Stimulated activated CD8-positive, alpha-beta memory T cell treated with anti-CD3 and anti-CD28 coated beads, Interleukin-4, amount 100 ng/mL, for 24 hours (primary cell): ENCODE measurements around the gene NUP37.
"Not testable (repeated sequence)": the region's sequence is repeated elsewhere in the genome, so short reads cannot be mapped to it uniquely, and the experiment has no call there.

ENCODE experiments used
- DNase-seq: peaks from one replicate; pipeline ENCODE4 v3.0.0-alpha.2; 2020; ENCODE audit warnings: low read depth

Gene NUP37

DNA sequence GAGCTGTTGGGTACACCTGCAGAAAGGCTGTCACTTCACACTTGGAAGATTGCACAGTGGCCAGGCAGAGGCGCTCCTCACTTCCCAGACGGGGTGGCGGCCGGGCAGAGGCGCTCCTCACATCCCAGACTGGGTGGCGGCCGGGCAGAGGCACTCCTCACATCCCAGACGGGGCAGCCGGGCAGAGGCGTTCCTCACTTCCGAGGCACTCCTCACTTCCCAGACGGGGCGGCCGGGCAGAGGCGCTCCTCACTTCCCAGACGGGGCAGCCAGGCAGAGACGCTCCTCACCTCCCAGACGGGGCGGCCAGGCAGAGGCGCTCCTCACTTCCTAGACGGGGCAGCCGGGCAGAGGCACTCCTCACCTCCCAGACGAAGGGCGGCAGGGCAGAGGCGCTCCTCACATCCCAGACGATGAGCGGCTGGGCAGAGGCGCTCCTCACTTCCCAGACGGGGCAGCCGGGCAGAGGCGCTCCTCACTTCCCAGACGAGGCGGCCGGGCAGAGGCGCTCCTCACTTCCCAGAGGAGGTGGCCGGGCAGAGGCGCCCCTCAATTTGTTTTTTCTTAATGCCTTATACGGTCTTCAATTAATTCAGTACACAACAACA, 30.6 kb downstream of the NUP37 start:
- DNase-seq: not testable (repeated sequence)

- no peak for DNase-seq
Measured at GRCh38 chr12:102080842-102081241, 39.1 kb downstream of the NUP37 start.

GRCh38 chr12:102072092-102072491, 47.8 kb downstream of the NUP37 start:
- not testable (repeated sequence) for DNase-seq

DNA sequence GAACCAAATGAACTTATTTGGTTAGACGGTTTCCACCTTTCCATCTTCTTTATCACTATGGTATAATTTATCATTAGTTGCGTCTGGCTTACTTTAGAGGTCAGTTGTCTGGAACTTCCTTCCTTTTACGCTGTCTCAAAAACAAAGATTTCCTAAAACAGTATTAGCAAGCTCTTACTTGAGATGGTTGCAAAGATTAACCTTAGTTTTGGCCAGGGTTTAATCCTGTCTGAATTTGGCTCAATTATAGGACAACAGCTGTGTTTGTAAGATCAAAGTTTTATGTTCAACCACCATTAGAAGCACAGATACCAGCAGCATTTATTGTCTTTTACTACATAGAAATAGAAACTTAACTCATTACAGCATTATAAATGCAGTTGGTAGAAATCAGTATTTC, 50.2 kb downstream of the NUP37 start:
- DNase-seq: no peak

- no peak for DNase-seq
Measured at GRCh38 chr12:102067574-102068258, 52.2 kb downstream of the NUP37 start.

- no peak for DNase-seq
Measured at GRCh38 chr12:102064476-102064875, 55.4 kb downstream of the NUP37 start.

DNA sequence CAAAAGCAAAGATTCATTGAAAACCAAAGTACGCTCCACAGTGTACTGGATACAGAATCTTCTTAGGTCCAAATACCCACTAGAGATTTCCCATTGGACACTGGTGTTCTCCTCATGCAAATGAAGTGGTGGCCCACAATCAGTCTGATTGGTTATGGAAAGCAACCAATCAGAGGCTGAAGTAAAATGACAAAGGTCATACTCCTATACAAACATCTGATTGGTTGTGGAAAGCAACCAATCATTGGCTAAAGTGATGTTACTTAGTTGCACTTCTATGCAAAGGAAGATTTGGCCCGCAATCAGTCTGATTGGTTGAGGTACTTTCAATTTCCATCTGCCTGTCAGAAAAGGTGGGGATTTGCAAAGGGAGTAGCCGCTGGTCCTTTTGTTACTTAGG, 56.8 kb downstream of the NUP37 start:
- no peak for DNase-seq

- DNase-seq: no peak
Measured at GRCh38 chr12:102062419-102062806, 57.5 kb downstream of the NUP37 start.

GRCh38 chr12:102061560-102062418, 58.1 kb downstream of the NUP37 start, which contains the start of gene WASHC3:
Gene WASHC3 (minus strand): TSS chr12:102061991. CDS start chr12:102061962, 29 bp downstream.
- DNase-seq: peak; percentile 93

DNA sequence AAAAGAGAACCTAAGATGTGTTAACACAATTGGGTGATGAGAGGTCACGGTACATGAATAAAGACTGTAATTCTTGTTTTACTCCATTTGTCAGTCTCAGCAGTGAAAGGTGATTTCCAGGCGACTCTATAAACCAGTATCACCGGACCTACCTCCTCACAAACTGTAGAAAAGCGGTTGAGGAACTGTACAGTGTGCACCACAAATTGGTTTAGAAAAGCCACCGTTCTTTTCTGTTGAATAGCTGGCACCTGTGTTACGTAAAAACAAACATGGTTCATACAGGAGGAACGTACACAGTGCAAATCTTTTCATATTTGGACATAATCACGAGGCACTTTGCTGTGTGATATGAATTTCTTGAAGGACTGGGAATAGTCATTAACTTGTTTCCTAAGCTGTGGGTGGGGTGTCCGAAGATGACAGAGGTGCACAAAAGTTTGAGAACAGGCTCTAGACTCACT, 58.8 kb downstream of the NUP37 start:
- no peak for DNase-seq

DNA sequence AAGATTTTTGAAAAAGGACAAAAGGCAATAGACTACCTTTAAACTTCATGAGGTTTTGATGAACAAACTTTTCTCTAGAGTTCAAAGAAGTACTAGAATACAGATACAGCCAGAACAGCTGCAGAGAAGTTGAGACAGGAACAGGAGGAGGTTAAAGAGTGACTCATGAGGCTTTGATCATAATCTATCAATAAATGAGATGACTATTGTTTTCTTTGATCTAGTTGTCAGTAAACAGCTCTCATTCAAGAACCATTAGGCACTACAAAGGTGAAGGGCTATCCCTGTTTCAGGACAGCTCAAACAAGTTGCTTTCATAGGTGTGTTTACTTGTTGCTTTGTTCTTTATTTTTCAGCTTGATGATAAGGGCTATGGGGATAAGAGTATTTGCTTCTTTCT, 60.6 kb downstream of the NUP37 start:
- no peak for DNase-seq

GRCh38 chr12:102054345-102054744, 65.6 kb downstream of the NUP37 start:
- DNase-seq: no peak

- DNase-seq: no peak
Measured at GRCh38 chr12:102053062-102053349, 66.9 kb downstream of the NUP37 start.

- no peak for DNase-seq
Measured at GRCh38 chr12:102052192-102053061, 67.5 kb downstream of the NUP37 start.

DNA sequence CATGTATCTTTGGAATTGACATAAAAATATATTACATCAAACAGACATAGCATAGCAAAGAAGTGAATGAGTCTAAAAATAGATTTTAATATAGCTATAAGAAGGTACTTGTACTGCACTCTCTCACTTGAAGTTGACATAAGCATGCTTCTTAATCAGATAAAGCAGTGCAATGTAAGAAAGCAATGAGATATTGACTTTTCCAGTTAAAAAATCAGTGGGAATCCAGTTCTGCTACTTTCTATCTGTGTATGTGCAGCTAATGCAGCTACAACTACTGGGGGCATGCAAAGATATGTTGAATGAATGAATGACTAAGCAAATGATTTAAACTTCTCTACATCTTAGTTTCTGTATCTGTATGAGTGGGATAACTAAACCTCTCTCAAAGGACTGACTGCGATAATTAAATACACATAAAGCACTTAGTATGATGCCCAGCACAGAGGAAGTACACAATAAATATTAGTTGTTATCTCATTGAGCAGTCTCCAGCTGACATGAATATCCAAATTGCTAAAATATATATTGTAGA, 68.4 kb downstream of the NUP37 start:
- no peak for DNase-seq

GRCh38 chr12:102050660-102051430, 69.1 kb downstream of the NUP37 start:
- DNase-seq: no peak

- no peak for DNase-seq
Measured at GRCh38 chr12:102043928-102044327, 76.0 kb downstream of the NUP37 start.

- DNase-seq: no peak
Measured at GRCh38 chr12:102033991-102034745, 85.7 kb downstream of the NUP37 start.

DNA sequence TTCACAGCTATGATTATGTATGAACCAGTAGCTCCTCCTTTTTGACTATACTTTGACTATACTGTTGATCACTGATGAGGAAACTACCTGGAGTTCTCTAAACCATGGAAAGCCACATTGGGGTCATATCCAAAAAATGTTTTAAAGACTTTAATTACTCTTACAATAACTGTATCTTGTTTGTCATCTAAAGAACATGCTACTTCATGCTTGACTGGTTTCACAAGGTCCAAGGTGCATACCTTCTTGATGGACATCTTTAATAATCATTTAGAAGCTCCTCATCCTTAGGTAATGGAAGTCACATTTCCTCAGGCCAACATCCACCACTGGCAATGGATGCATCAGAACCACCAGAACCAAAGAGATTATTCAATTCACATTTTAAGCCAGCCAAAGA, 88.1 kb downstream of the NUP37 start:
- DNase-seq: no peak

DNA sequence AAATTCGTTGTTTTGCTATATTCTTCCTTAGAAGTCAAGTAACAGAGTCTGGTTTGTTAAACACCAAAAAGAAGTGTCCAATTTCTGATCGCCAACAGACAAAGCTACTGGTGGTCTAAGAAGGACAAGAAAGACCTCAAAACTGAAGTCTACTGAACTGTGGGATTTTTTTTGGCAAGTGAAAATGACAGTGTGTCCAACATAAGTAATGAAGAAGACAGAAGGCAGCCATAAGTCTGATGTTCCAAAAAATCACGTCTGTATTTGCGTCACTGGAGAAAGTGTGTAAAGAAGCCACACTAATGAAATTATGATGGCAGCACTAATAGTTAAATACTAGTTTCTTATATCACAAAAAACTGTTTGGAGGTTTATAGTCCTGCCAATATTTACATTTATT, 90.8 kb downstream of the NUP37 start:
- DNase-seq: no peak
